Transverse colon (tissue), 4 donors: ENCODE measurements around the gene GSTCD.

ENCODE experiments used
- POLR2AphosphoS5 ChIP-seq, 3 donors: sonication (generic); formaldehyde crosslinking; IDR thresholded peaks; one replicate each; pipeline ENCODE4 v1.6.1; 2016; ENCODE audit warnings: antibody characterized with exemption in 3 of 3
- TF ChIP-seq, protein P1 (sequence below), 5 experiments: fragments of 200-600 bp in 3 of 5; fragments of 450-650 bp in 2 of 5; sonication (generic) in 3 of 5; IDR thresholded peaks; 1 replicate in 2 of 5; 2 replicates in 3 of 5; pipeline ENCODE4 v1.5.1; 2016 to 2017; ENCODE audit warnings: antibody characterized with exemption in 5 of 5, inconsistent platforms in 3 of 5, mild to moderate bottlenecking in 2 of 5, moderate library complexity in 1 of 5

DNA sequence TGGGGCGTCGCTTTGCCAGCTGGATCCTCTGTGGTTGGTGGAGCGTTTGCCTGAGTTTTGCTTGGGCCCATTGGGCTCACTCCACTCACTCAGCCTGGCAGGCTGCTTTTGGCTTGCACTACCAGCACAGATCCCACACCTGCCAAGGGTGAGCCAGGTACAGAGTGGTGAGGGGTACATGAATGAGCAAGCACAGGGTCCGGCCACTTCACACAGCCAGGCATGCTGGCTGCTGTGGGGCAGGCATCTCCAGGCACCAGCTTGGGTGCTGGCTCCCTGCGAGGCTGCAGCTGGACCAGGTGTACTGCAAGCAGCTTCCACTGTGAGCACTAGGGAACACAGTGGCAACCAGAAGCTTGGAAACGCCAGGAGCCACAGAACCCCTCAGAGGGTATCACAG is 126.6 kb downstream of the GSTCD start:
- no peak for TF ChIP-seq POLR2AphosphoS5 (IDR thresholded peaks at IDR 0.05)
- TF ChIP-seq, protein P1, sequence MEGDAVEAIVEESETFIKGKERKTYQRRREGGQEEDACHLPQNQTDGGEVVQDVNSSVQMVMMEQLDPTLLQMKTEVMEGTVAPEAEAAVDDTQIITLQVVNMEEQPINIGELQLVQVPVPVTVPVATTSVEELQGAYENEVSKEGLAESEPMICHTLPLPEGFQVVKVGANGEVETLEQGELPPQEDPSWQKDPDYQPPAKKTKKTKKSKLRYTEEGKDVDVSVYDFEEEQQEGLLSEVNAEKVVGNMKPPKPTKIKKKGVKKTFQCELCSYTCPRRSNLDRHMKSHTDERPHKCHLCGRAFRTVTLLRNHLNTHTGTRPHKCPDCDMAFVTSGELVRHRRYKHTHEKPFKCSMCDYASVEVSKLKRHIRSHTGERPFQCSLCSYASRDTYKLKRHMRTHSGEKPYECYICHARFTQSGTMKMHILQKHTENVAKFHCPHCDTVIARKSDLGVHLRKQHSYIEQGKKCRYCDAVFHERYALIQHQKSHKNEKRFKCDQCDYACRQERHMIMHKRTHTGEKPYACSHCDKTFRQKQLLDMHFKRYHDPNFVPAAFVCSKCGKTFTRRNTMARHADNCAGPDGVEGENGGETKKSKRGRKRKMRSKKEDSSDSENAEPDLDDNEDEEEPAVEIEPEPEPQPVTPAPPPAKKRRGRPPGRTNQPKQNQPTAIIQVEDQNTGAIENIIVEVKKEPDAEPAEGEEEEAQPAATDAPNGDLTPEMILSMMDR (IDR thresholded peaks at IDR 0.05), result no peak
